ENCODE results near the gene VMO1.

Gene VMO1

GRCh38 chr17:4766201-4766600, 20.0 kb downstream of the VMO1 start:
- TF ChIP-seq CTCF (IDR thresholded peaks at IDR 0.05; ENCODE audit: insufficient read depth, low read depth, low read length, missing control alignments) = no peak
- H3K4me3 ChIP-seq (ENCODE audit: low read length) = no peak overlapping the region
- no peak for DNase-seq (ENCODE audit: low read depth)

GRCh38 chr17:4764595-4764994, 21.6 kb downstream of the VMO1 start:
- H3K4me3 ChIP-seq (ENCODE audit: low read length) = no peak overlapping the region
- DNase-seq (ENCODE audit: low read depth) = no peak
- TF ChIP-seq CTCF (IDR thresholded peaks at IDR 0.05; ENCODE audit: insufficient read depth, low read depth, low read length, missing control alignments) = no peak

GRCh38 chr17:4759776-4760236, 26.4 kb downstream of the VMO1 start:
- DNase-seq (ENCODE audit: low read depth) = no peak
- no peak for TF ChIP-seq CTCF (IDR thresholded peaks at IDR 0.05; ENCODE audit: insufficient read depth, low read depth, low read length, missing control alignments)
- H3K4me3 ChIP-seq (ENCODE audit: low read length) = no peak overlapping the region

GRCh38 chr17:4753392-4753791, 32.8 kb downstream of the VMO1 start:
- H3K4me3 ChIP-seq (ENCODE audit: low read length) = no peak overlapping the region
- TF ChIP-seq CTCF (IDR thresholded peaks at IDR 0.05; ENCODE audit: insufficient read depth, low read depth, low read length, missing control alignments) = no peak
- no peak for DNase-seq (ENCODE audit: low read depth)

- no peak overlapping the region for H3K4me3 ChIP-seq (ENCODE audit: low read length)
- no peak for TF ChIP-seq CTCF (IDR thresholded peaks at IDR 0.05; ENCODE audit: insufficient read depth, low read depth, low read length, missing control alignments)
- DNase-seq (ENCODE audit: low read depth) = no peak
Observed at GRCh38 chr17:4751932-4752331, 34.2 kb downstream of the VMO1 start.

- no peak overlapping the region for H3K4me3 ChIP-seq (ENCODE audit: low read length)
- no peak for DNase-seq (ENCODE audit: low read depth)
- TF ChIP-seq CTCF (IDR thresholded peaks at IDR 0.05; ENCODE audit: insufficient read depth, low read depth, low read length, missing control alignments) = no peak
Observed at GRCh38 chr17:4750606-4751005, 35.6 kb downstream of the VMO1 start.

- TF ChIP-seq CTCF (IDR thresholded peaks at IDR 0.05; ENCODE audit: insufficient read depth, low read depth, low read length, missing control alignments) = no peak
- H3K4me3 ChIP-seq (ENCODE audit: low read length) = no peak overlapping the region
- no peak for DNase-seq (ENCODE audit: low read depth)
Observed at GRCh38 chr17:4748686-4749085, 37.5 kb downstream of the VMO1 start.

All from epithelial cell of esophagus (primary cell).